Colonic mucosa (tissue), 4 donors: Measurements from ENCODE around the gene TAX1BP1. TPM values are rescaled to one million over a fixed set of nuclear protein-coding genes. Genes with fewer than 3 reads are reported as not detected.

Experiments used
- DNase-seq: peaks from one replicate; pipeline ENCODE4 v3.0.0-alpha.2; 2020
- H3K27ac ChIP-seq: fragments of 200-600 bp; one replicate; pipeline ENCODE4 v1.8.0; 2021
- H3K27me3 ChIP-seq: fragments of 200-600 bp; one replicate; pipeline ENCODE4 v1.8.0; 2021
- H3K36me3 ChIP-seq: fragments of 200-600 bp; one replicate; pipeline ENCODE4 v1.8.0; 2021
- H3K4me1 ChIP-seq: fragments of 200-600 bp; one replicate; pipeline ENCODE4 v1.8.0; 2021; ENCODE audit warnings: mild to moderate bottlenecking
- H3K4me3 ChIP-seq: fragments of 200-600 bp; one replicate; pipeline ENCODE4 v1.8.0; 2021
- H3K9ac ChIP-seq, 2 donors: one replicate each; pipeline ENCODE4 v1.7.0; 2013; ENCODE audit warnings: control low read depth in 2 of 2, low read depth in 2 of 2, low read length in 2 of 2
- H3K9me3 ChIP-seq: fragments of 200-600 bp; one replicate; pipeline ENCODE4 v1.8.0; 2021
- intact Hi-C: fragments of 100-400 bp; cut with DNase I; formaldehyde crosslinking; loops from one replicate; pipeline ENCODE4 v1.14.1; 2022
- total RNA-seq, 2 donors: library from RNA; stranded (reverse); fragmentation: NEBNext Ultra II Directional in 1 of 2; extraction: Animal tissue kit (Norgen Biotek cat#: 25700) in 1 of 2; gene quantifications; one replicate each; pipeline ENCODE4 v1.2.1, GENCODE V29; 2021
- TF ChIP-seq, protein P1 (sequence below): fragments of 200-600 bp; IDR thresholded peaks from one replicate; pipeline ENCODE4 v1.8.0; 2022; ENCODE audit warnings: antibody characterized with exemption, mild to moderate bottlenecking
- donor health status: healthy.
- donor health status: DM: no; HTN: no; CAD: no.
- donor health status: DM: no; HTN: no; CAD: no.

The TAX1BP1 gene
- total RNA-seq, 2 donors from 2014 or later = 96.6 to 156 TPM

- DNase-seq = no peak
- Histone ChIP-seq H3K27me3 (no peaks in the 10 kb centered on the region), H3K36me3 (peaks cover 5% of the 10 kb centered on the region), H3K27ac (no peak overlapping the region), H3K4me1 (no peaks in the 10 kb centered on the region), H3K4me3 (no peak overlapping the region), H3K9ac (no peak overlapping the region), H3K9me3 (no peaks in the 10 kb centered on the region)
- TF ChIP-seq, protein P1, sequence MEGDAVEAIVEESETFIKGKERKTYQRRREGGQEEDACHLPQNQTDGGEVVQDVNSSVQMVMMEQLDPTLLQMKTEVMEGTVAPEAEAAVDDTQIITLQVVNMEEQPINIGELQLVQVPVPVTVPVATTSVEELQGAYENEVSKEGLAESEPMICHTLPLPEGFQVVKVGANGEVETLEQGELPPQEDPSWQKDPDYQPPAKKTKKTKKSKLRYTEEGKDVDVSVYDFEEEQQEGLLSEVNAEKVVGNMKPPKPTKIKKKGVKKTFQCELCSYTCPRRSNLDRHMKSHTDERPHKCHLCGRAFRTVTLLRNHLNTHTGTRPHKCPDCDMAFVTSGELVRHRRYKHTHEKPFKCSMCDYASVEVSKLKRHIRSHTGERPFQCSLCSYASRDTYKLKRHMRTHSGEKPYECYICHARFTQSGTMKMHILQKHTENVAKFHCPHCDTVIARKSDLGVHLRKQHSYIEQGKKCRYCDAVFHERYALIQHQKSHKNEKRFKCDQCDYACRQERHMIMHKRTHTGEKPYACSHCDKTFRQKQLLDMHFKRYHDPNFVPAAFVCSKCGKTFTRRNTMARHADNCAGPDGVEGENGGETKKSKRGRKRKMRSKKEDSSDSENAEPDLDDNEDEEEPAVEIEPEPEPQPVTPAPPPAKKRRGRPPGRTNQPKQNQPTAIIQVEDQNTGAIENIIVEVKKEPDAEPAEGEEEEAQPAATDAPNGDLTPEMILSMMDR = no peak
- intact Hi-C loops = no loop called here
These were observed 13.9 kb downstream of the TAX1BP1 start for GRCh38 chr7:27753863-27754262.

DNA sequence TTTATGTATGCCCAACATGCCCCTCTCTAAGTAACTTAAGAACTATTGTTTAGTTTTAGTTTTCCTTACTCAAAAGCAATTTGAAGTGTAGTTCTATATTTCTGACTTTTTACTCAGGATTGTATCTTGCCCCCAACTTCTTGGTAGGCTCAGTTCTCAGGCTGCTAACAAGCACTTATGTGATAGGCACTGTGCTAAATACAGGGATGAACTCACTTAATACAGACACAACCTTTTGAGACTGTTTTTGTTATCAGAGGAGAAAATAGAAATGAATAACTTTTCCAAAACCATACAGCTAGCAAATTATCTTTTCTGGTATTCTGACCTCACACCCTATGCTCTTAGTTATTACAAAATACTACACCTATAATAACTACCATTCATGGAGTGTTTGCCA, 16.3 kb downstream of the TAX1BP1 start:
- H3K36me3 ChIP-seq = no peaks in the 10 kb centered on the region
- TF ChIP-seq, protein P1 = no peak
- no peak overlapping the region for H3K9ac ChIP-seq
- H3K9me3 ChIP-seq = no peaks in the 10 kb centered on the region
- H3K27ac ChIP-seq = no peak overlapping the region
- DNase-seq = no peak
- H3K4me3 ChIP-seq = no peak overlapping the region
- H3K4me1 ChIP-seq = no peaks in the 10 kb centered on the region
- no peaks in the 10 kb centered on the region for H3K27me3 ChIP-seq
- intact Hi-C loops = no loop called here

- intact Hi-C loops = no loop called here
- DNase-seq = no peak
- no peaks in the 10 kb centered on the region for H3K36me3 ChIP-seq
- no peak overlapping the region for H3K4me3 ChIP-seq
- no peaks in the 10 kb centered on the region for H3K27me3 ChIP-seq
- TF ChIP-seq, protein P1 = no peak
- no peaks in the 10 kb centered on the region for H3K9me3 ChIP-seq
- H3K9ac ChIP-seq = no peak overlapping the region
- H3K4me1 ChIP-seq = no peaks in the 10 kb centered on the region
- no peak overlapping the region for H3K27ac ChIP-seq
These were observed 19.5 kb downstream of the TAX1BP1 start for GRCh38 chr7:27759491-27759890.

DNA sequence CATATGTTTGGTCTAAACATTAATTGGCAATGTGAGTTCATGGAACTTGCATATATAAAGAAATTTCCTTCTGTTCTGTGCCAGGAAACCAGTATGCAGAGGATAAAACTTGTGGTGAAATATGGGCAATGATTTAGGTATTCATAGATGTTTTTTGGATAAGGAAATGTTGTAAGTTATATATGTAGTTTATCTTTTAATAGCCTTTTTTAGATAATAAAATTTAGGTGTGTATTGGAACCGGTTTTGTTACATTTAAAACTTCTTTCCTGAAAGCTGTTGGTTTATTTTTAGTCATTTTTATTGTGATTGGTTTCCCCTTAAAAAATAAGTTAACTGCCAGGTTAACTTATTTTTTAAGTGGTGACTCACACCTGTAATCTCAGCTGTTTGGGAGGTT, 22.1 kb downstream of the TAX1BP1 start:
- TF ChIP-seq, protein P1 = no peak
- no peak overlapping the region for H3K4me3 ChIP-seq
- H3K27me3 ChIP-seq = no peaks in the 10 kb centered on the region
- H3K9me3 ChIP-seq = no peaks in the 10 kb centered on the region
- H3K27ac ChIP-seq = no peak overlapping the region
- intact Hi-C loops = no loop called here
- H3K4me1 ChIP-seq = no peaks in the 10 kb centered on the region
- no peaks in the 10 kb centered on the region for H3K36me3 ChIP-seq
- no peak overlapping the region for H3K9ac ChIP-seq
- DNase-seq = no peak

- H3K9me3 ChIP-seq = no peaks in the 10 kb centered on the region
- no peak overlapping the region for H3K9ac ChIP-seq
- DNase-seq = no peak
- no peak overlapping the region for H3K4me3 ChIP-seq
- H3K27ac ChIP-seq = no peak overlapping the region
- no peaks in the 10 kb centered on the region for H3K36me3 ChIP-seq
- H3K4me1 ChIP-seq = no peaks in the 10 kb centered on the region
- no peaks in the 10 kb centered on the region for H3K27me3 ChIP-seq
- intact Hi-C loops = no loop called here
- TF ChIP-seq, protein P1 = no peak
These were observed 24.1 kb downstream of the TAX1BP1 start for GRCh38 chr7:27763983-27764508.
